OCI-LY7 (cell line): ENCODE measurements around the gene PHACTR1. TPM values are rescaled to one million over a fixed set of nuclear protein-coding genes. Genes with fewer than 3 reads are reported as not detected.

Source experiments
- BruUV-seq: library from RNA; stranded (reverse); fragments of 400-500 nt; replicated peaks from 2 replicates; lab custom pipeline; 2021; lab: Mats Ljungman, UMichigan
- CTCF ChIA-PET: fragments of 300-600 bp; sonication (Branson Sonifier 250); formaldehyde crosslinking; loops from one replicate; lab custom pipeline; 2022; ENCODE audit warnings: antibody characterized with exemption; ENCODE audit not compliant: unreplicated experiment; lab: Charles Lee
- POLR2A ChIA-PET: fragments of 300-600 bp; sonication (Branson Sonifier 250); formaldehyde crosslinking; loops from one replicate; lab custom pipeline; 2022; ENCODE audit warnings: antibody characterized with exemption; lab: Charles Lee
- DNase-seq: peaks from one replicate; pipeline ENCODE4 v3.0.0-alpha.2; 2015; ENCODE audit warnings: low spot score
- H2AFZ ChIP-seq: fragments of 200-600 bp; sonication (generic), shearing (Covaris generic); 2 replicates; pipeline ENCODE4 v1.6.1; 2014; ENCODE audit warnings: mild to moderate bottlenecking, antibody characterized with exemption, low read length, moderate library complexity
- H3K27ac ChIP-seq: fragments of 200-600 bp; sonication (generic); 2 replicates; pipeline ENCODE4 v1.5.1; 2014; ENCODE audit warnings: mixed run types, low read depth, mild to moderate bottlenecking, moderate library complexity, low read length, inconsistent platforms; ENCODE audit not compliant: poor library complexity, severe bottlenecking
- H3K36me3 ChIP-seq: fragments of 200-600 bp; sonication (generic); 2 replicates; pipeline ENCODE4 v1.6.1; 2014; ENCODE audit warnings: mild to moderate bottlenecking, antibody characterized with exemption, low read length, moderate library complexity, mixed read lengths; ENCODE audit not compliant: insufficient read depth
- H3K4me1 ChIP-seq: fragments of 200-600 bp; sonication (generic); 2 replicates; pipeline ENCODE4 v1.5.1; 2014; ENCODE audit warnings: mild to moderate bottlenecking, low read length; ENCODE audit not compliant: insufficient read depth, poor library complexity, severe bottlenecking
- H3K4me2 ChIP-seq: fragments of 200-600 bp; sonication (generic); 2 replicates; pipeline ENCODE4 v1.6.1; 2014; ENCODE audit warnings: mild to moderate bottlenecking, low read length
- H3K4me3 ChIP-seq: fragments of 200-600 bp; sonication (generic); 2 replicates; pipeline ENCODE4 v1.5.1; 2014; ENCODE audit warnings: mild to moderate bottlenecking, low read depth, low read length; ENCODE audit not compliant: poor library complexity, severe bottlenecking
- H3K79me2 ChIP-seq: fragments of 200-600 bp; sonication (generic); 2 replicates; pipeline ENCODE4 v1.6.1; 2016; ENCODE audit warnings: low read depth, mild to moderate bottlenecking, low read length, moderate library complexity, mixed read lengths; ENCODE audit not compliant: insufficient read depth
- H3K9me2 ChIP-seq: fragments of 200-600 bp; sonication (generic); 2 replicates; pipeline ENCODE4 v1.6.1; 2016; ENCODE audit warnings: mild to moderate bottlenecking, low read length, mixed read lengths; ENCODE audit not compliant: insufficient read depth
- H3K9me3 ChIP-seq: fragments of 200-600 bp; sonication (generic); 2 replicates; pipeline ENCODE4 v1.6.1; 2014; ENCODE audit warnings: mild to moderate bottlenecking, mixed run types, low read length, mixed read lengths
- H4K20me1 ChIP-seq: fragments of 200-600 bp; sonication (generic); 2 replicates; pipeline ENCODE4 v1.6.1; 2014; ENCODE audit warnings: mild to moderate bottlenecking, antibody characterized with exemption, low read length, moderate library complexity, mixed read lengths; ENCODE audit not compliant: insufficient read depth
- CTCF ChIP-seq: fragments of 200-600 bp; sonication (generic); conservative IDR thresholded peaks from 2 replicates; pipeline ENCODE4 v1.5.1; 2014; ENCODE audit warnings: mild to moderate bottlenecking, antibody characterized with exemption, low read length, moderate library complexity, mixed read lengths
- EZH2phosphoT487 ChIP-seq: fragments of 200-600 bp; sonication (generic); IDR thresholded peaks from 2 replicates; pipeline ENCODE4 v1.6.1; 2018; ENCODE audit warnings: low read depth, borderline replicate concordance, mild to moderate bottlenecking, mixed run types, antibody characterized with exemption, low read length, moderate library complexity, mixed read lengths
- intact Hi-C: fragments of 100-400 bp; cut with micrococcal nuclease; formaldehyde crosslinking; loops from one replicate; pipeline ENCODE4 v1.10.0; 2022; ENCODE audit not compliant: unreplicated experiment
- total RNA-seq, 2 experiments: library from RNA; depleted of rRNA in 1 of 2; stranded (reverse); fragments of >200 nt in 1 of 2; shearing (Covaris generic) in 1 of 2; gene quantifications; 2 replicates each; pipeline ENCODE4 v1.2.3, GENCODE V29; 2014 to 2022

Gene PHACTR1
- total RNA-seq, 2 experiments from 2014 or later = 25.1 to 46.6 TPM

- Histone ChIP-seq H4K20me1 (no peaks in the 10 kb centered on the region), H3K4me1 (no peaks in the 10 kb centered on the region), H3K79me2 (no peaks in the 10 kb centered on the region), H3K9me3 (no peaks in the 10 kb centered on the region), H3K36me3 (no peaks in the 10 kb centered on the region), H3K9me2 (no peaks in the 10 kb centered on the region), H2AFZ (no peak overlapping the region), H3K4me3 (no peak overlapping the region), H3K4me2 (no peak overlapping the region), H3K27ac (no peak overlapping the region)
- ChIA-PET CTCF (no interaction called here), POLR2A (no interaction called here)
- no peak for DNase-seq
- no TSS peak for BruUV-seq
- intact Hi-C loops = no loop called here
- TF ChIP-seq CTCF (no peak), EZH2phosphoT487 (no peak)
Measured at GRCh38 chr6:13165502-13166172, 449.1 kb downstream of the PHACTR1 start.

GRCh38 chr6:13166269-13166668 lies 449.7 kb downstream of the PHACTR1 start:
- DNase-seq = no peak
- Histone ChIP-seq H3K4me2 (no peak overlapping the region), H3K36me3 (no peaks in the 10 kb centered on the region), H3K9me3 (no peaks in the 10 kb centered on the region), H3K79me2 (no peaks in the 10 kb centered on the region), H4K20me1 (no peaks in the 10 kb centered on the region), H3K4me1 (no peaks in the 10 kb centered on the region), H2AFZ (no peak overlapping the region), H3K4me3 (no peak overlapping the region), H3K9me2 (no peaks in the 10 kb centered on the region), H3K27ac (no peak overlapping the region)
- POLR2A ChIA-PET = no interaction called here
- CTCF ChIA-PET = no interaction called here
- intact Hi-C loops = no loop called here
- no TSS peak for BruUV-seq
- no peak for TF ChIP-seq CTCF
- TF ChIP-seq EZH2phosphoT487 = no peak

DNA sequence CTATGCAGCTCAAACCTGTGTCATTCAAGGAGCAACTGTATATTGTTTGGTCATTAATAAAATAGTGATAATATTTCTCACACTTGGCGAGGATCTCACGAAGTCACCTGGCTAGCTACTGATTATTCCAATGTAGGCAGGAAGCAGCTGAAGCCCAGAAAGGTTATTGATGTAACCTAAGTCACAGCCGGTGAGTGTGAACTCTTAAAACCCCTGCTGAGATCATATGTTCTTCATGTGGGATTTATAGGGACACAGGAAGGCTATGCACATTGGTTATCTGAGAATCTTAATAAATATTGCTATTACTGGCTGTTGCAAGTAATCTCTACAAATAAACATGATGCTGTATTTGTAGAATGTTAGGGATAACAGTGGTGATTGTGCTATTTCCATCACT lies 450.3 kb downstream of the PHACTR1 start:
- H3K4me2 ChIP-seq = no peak overlapping the region
- no peaks in the 10 kb centered on the region for H3K9me3 ChIP-seq
- no TSS peak for BruUV-seq
- no peaks in the 10 kb centered on the region for H3K36me3 ChIP-seq
- no peaks in the 10 kb centered on the region for H3K79me2 ChIP-seq
- no peak overlapping the region for H2AFZ ChIP-seq
- no peak overlapping the region for H3K27ac ChIP-seq
- intact Hi-C loops = no loop called here
- ChIA-PET POLR2A (no interaction called here), CTCF (no interaction called here)
- H3K4me3 ChIP-seq = no peak overlapping the region
- H3K9me2 ChIP-seq = no peaks in the 10 kb centered on the region
- TF ChIP-seq CTCF = no peak
- H3K4me1 ChIP-seq = no peaks in the 10 kb centered on the region
- no peaks in the 10 kb centered on the region for H4K20me1 ChIP-seq
- no peak for DNase-seq
